K562 (cell line): ENCODE results near the gene LRRC10. TPM values are rescaled to one million over a fixed set of nuclear protein-coding genes. Genes with fewer than 3 reads are reported as not detected.

ENCODE experiments used
- BCOR ChIP-seq: fragments of 450-650 bp; IDR thresholded peaks from 2 replicates; pipeline ENCODE4 v1.6.1; 2016
- BRD4 ChIP-seq: fragments of 200-600 bp; sonication (generic); IDR thresholded peaks from 2 replicates; pipeline ENCODE4 v1.6.1; 2017; ENCODE audit warnings: inconsistent platforms
- CBFA2T3 ChIP-seq: fragments of 450-650 bp; IDR thresholded peaks from 2 replicates; pipeline ENCODE4 v1.6.1; 2017
- CREB1 ChIP-seq, 2 experiments: sonication (generic) in 1 of 2; formaldehyde crosslinking in 1 of 2; IDR thresholded peaks; 2 replicates each; pipeline versions ENCODE4 v1.6.1 to v1.8.0; 2012 to 2022; ENCODE audit warnings: inconsistent platforms in 1 of 2, mild to moderate bottlenecking in 1 of 2, missing genetic modification reagents in 1 of 2, moderate library complexity in 1 of 2
- HDAC2 ChIP-seq: fragments of 450-650 bp; IDR thresholded peaks from 2 replicates; pipeline ENCODE4 v1.6.1; 2016; ENCODE audit warnings: mild to moderate bottlenecking
- IRF2 ChIP-seq: sonication (generic); formaldehyde crosslinking; IDR thresholded peaks from 2 replicates; pipeline ENCODE4 v1.8.1; 2022; ENCODE audit warnings: mild to moderate bottlenecking, missing genetic modification reagents
- JUND ChIP-seq, 2 experiments: IDR thresholded peaks; 2 replicates in 1 of 2; 3 replicates in 1 of 2; pipeline ENCODE4 v1.6.1; 2011; ENCODE audit warnings: borderline replicate concordance in 2 of 2, low read depth in 2 of 2, low read length in 2 of 2, improper control_type of control experiment in 1 of 2, missing biosample characterization in 1 of 2, missing genetic modification characterization in 1 of 2, missing genetic modification reagents in 1 of 2
- MCM7 ChIP-seq, 2 experiments: fragments of 450-650 bp; IDR thresholded peaks; 2 replicates each; pipeline ENCODE4 v1.6.1; 2016 to 2018
- NCOR1 ChIP-seq: fragments of 450-650 bp; IDR thresholded peaks from 2 replicates; pipeline ENCODE4 v1.6.1; 2016; ENCODE audit warnings: mild to moderate bottlenecking, moderate library complexity
- POLR2AphosphoS2 ChIP-seq: IDR thresholded peaks from 2 replicates; pipeline ENCODE4 v1.6.1; 2012; ENCODE audit warnings: low read length, improper control_type of control experiment
- RBM39 ChIP-seq: fragments of 200-400 bp; formaldehyde crosslinking; optimal IDR thresholded peaks from 2 replicates; pipeline ENCODE3; 2018; ENCODE audit warnings: low read depth, low read length
- SRF ChIP-seq, 2 experiments: fragments of 250-450, 450-650 bp in 1 of 2; sonication (Bioruptor Pico) in 1 of 2; sonication (generic) in 1 of 2; formaldehyde crosslinking; IDR thresholded peaks; 2 replicates each; pipeline versions ENCODE4 v1.5.0 to v1.5.1; 2020 to 2022; ENCODE audit warnings: mild to moderate bottlenecking in 1 of 2, missing genetic modification reagents in 1 of 2
- ZBTB7A ChIP-seq: IDR thresholded peaks from 2 replicates; pipeline ENCODE4 v1.6.1; 2011; ENCODE audit warnings: low read depth, mild to moderate bottlenecking, low read length, moderate library complexity, borderline replicate concordance; ENCODE audit not compliant: control insufficient read depth
- ZFPM2 ChIP-seq: fragments of 250-450 bp; sonication (Bioruptor Pico); IDR thresholded peaks from 2 replicates; pipeline ENCODE4 v1.5.1; 2022; ENCODE audit warnings: mild to moderate bottlenecking
- ZNF253 ChIP-seq: fragments of 250-450 bp; sonication (Bioruptor Pico); conservative IDR thresholded peaks from 2 replicates; pipeline ENCODE4 v1.6.1; 2021; ENCODE audit warnings: mild to moderate bottlenecking
- polyA plus RNA-seq, 8 experiments: library from polyadenylated mRNA; depleted of rRNA in 4 of 8; stranded (reverse) in 5 of 8; unstranded in 3 of 8; fragments of >200 nt; fragmentation: Nextera tagmentation in 2 of 8; fragmentation: Illumina TruSeq in 1 of 8; extraction: Ambion mirVana in 2 of 8; extraction: Trizol in 1 of 8; gene quantifications; 2 replicates each; pipeline versions ENCODE4 v1.2.1 to v1.2.3, GENCODE V29; 2011 to 2014; ENCODE audit warnings: inconsistent platforms in 1 of 8, missing spikeins in 1 of 8
- total RNA-seq, 7 experiments: library from RNA; depleted of rRNA in 6 of 7; stranded (reverse); fragments of >200 nt in 6 of 7; fragmentation: Illumina TruSeq in 2 of 7; extraction: Trizol in 2 of 7; gene quantifications; 2 replicates each; pipeline versions ENCODE4 v1.2.1 to v1.2.3, GENCODE V29; 2011 to 2021; ENCODE audit warnings: low replicate concordance in 1 of 7
- TF ChIP-seq, protein P1 (sequence below): IDR thresholded peaks from 2 replicates; pipeline ENCODE4 v1.6.1; 2011; ENCODE audit warnings: borderline replicate concordance, low read depth, mild to moderate bottlenecking, moderate library complexity, low read length; ENCODE audit not compliant: insufficient read depth, poor library complexity, severe bottlenecking
- TF ChIP-seq, protein P2 (sequence below): fragments of 450-650 bp; IDR thresholded peaks from 2 replicates; pipeline ENCODE4 v1.6.1; 2016; ENCODE audit warnings: missing biosample characterization, missing genetic modification characterization
- TF ChIP-seq, protein P3 (sequence below): sonication (generic); formaldehyde crosslinking; IDR thresholded peaks from 2 replicates; pipeline ENCODE4 v1.8.0; 2023; ENCODE audit warnings: mild to moderate bottlenecking, missing genetic modification reagents
- TF ChIP-seq, protein P4 (sequence below), 2 experiments: fragments of 250-450 bp in 1 of 2; fragments of 450-650 bp in 1 of 2; sonication (Bioruptor Pico) in 1 of 2; IDR thresholded peaks; 2 replicates each; pipeline versions ENCODE4 v1.6.1 to v1.8.0; 2016 to 2021; ENCODE audit warnings: mild to moderate bottlenecking in 2 of 2, moderate library complexity in 2 of 2, missing compliant biosample characterization in 1 of 2, missing genetic modification characterization in 1 of 2

The LRRC10 gene
- total and polyA plus RNA-seq, 9 of the 15 experiments (the other 6 are each of a cell fraction or from before 2014, with no cell fraction given), result 0.09 TPM; not detected in 8

DNA sequence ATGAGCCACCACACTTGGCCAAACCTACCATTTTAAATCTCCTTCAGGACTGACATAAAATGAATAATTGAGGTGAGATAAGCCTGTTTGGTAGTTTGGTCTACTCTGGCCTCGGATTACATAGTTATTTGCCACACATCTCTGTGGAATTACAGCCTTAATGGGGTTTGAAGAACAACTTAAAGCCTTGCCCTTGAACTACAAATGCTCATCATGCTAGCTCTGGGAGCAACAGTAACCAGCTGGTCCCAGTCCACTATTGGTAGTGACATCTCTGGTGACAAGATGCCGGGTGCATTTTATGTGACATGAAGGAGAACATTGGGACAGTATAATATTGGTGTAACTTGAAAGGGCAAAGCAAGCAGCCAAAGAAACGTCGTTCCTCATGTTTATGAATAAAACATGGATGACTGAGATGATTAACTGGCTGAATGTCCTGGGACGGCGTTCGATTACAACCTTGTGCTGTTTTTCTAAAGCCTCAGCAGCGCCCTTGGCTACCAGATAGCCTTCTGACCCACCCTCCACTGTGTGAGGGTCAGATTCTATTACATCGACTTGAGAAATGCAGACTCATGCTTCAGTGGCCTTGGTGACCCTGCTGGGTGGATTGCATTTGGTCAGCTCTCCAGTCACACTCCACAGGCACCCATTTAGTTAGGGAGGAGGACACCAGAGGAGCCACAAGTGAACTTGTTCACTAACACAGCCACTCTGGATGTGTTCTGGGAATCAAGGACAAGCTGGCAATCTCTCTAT lies 46.9 kb upstream of the LRRC10 start (continued):
- TF ChIP-seq, protein P1, sequence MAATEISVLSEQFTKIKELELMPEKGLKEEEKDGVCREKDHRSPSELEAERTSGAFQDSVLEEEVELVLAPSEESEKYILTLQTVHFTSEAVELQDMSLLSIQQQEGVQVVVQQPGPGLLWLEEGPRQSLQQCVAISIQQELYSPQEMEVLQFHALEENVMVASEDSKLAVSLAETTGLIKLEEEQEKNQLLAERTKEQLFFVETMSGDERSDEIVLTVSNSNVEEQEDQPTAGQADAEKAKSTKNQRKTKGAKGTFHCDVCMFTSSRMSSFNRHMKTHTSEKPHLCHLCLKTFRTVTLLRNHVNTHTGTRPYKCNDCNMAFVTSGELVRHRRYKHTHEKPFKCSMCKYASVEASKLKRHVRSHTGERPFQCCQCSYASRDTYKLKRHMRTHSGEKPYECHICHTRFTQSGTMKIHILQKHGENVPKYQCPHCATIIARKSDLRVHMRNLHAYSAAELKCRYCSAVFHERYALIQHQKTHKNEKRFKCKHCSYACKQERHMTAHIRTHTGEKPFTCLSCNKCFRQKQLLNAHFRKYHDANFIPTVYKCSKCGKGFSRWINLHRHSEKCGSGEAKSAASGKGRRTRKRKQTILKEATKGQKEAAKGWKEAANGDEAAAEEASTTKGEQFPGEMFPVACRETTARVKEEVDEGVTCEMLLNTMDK, result no peak
- TF ChIP-seq, protein P2, sequence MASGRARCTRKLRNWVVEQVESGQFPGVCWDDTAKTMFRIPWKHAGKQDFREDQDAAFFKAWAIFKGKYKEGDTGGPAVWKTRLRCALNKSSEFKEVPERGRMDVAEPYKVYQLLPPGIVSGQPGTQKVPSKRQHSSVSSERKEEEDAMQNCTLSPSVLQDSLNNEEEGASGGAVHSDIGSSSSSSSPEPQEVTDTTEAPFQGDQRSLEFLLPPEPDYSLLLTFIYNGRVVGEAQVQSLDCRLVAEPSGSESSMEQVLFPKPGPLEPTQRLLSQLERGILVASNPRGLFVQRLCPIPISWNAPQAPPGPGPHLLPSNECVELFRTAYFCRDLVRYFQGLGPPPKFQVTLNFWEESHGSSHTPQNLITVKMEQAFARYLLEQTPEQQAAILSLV (tag), result no peak
- peak; percentile 79 for TF ChIP-seq CBFA2T3
- TF ChIP-seq, protein P3, sequence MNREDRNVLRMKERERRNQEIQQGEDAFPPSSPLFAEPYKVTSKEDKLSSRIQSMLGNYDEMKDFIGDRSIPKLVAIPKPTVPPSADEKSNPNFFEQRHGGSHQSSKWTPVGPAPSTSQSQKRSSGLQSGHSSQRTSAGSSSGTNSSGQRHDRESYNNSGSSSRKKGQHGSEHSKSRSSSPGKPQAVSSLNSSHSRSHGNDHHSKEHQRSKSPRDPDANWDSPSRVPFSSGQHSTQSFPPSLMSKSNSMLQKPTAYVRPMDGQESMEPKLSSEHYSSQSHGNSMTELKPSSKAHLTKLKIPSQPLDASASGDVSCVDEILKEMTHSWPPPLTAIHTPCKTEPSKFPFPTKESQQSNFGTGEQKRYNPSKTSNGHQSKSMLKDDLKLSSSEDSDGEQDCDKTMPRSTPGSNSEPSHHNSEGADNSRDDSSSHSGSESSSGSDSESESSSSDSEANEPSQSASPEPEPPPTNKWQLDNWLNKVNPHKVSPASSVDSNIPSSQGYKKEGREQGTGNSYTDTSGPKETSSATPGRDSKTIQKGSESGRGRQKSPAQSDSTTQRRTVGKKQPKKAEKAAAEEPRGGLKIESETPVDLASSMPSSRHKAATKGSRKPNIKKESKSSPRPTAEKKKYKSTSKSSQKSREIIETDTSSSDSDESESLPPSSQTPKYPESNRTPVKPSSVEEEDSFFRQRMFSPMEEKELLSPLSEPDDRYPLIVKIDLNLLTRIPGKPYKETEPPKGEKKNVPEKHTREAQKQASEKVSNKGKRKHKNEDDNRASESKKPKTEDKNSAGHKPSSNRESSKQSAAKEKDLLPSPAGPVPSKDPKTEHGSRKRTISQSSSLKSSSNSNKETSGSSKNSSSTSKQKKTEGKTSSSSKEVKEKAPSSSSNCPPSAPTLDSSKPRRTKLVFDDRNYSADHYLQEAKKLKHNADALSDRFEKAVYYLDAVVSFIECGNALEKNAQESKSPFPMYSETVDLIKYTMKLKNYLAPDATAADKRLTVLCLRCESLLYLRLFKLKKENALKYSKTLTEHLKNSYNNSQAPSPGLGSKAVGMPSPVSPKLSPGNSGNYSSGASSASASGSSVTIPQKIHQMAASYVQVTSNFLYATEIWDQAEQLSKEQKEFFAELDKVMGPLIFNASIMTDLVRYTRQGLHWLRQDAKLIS, result no peak
- peak; percentile 59 for TF ChIP-seq HDAC2
- no peak for TF ChIP-seq ZFPM2 (CRISPR knock-in tag)
- peak; percentile 62; the same call in 1 of the 2 replicates for TF ChIP-seq NCOR1
- TF ChIP-seq POLR2AphosphoS2, result no peak
- no peak for TF ChIP-seq ZNF253 (CRISPR knock-in tag)
- no peak for TF ChIP-seq MCM7 (IDR thresholded peaks at IDR 0.05)
- peak; percentile 53; the same call in 1 of the 2 replicates for TF ChIP-seq JUND (IDR thresholded peaks at IDR 0.05; ENCODE audit: borderline replicate concordance, low read depth, low read length)
- TF ChIP-seq JUND (tag; IDR thresholded peaks at IDR 0.05; ENCODE audit: borderline replicate concordance, low read depth, low read length), result peak; percentile 66; the same call in 1 of the 3 replicates
- no peak for TF ChIP-seq IRF2 (CRISPR knock-in tag)
- no peak for TF ChIP-seq RBM39
- TF ChIP-seq ZBTB7A, result 0 out of 2 replicates have a peak, but pooled peaks have one; percentile 32
- TF ChIP-seq BRD4, result no peak
- peak; percentile 51; the same call in 1 of the 2 replicates for TF ChIP-seq BCOR
- TF ChIP-seq, protein P4, sequence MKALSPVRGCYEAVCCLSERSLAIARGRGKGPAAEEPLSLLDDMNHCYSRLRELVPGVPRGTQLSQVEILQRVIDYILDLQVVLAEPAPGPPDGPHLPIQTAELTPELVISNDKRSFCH (CRISPR knock-in tag; IDR thresholded peaks at IDR 0.05), result no peak
- TF ChIP-seq, protein P4 (tag; IDR thresholded peaks at IDR 0.05), result 0 out of 2 replicates have a peak, but pooled peaks have one; percentile 48
- TF ChIP-seq SRF (CRISPR knock-in tag; IDR thresholded peaks at IDR 0.05), result peak in 1 of 2 experiments; percentile 43; a peak in 1 of 4 replicates
- TF ChIP-seq CREB1 (IDR thresholded peaks at IDR 0.05), result no peak
- TF ChIP-seq CREB1 (CRISPR knock-in tag; IDR thresholded peaks at IDR 0.05), result no peak
